ENCODE measurements around the gene PPP4R3C.
"Not testable (repeated sequence)": the region's sequence is repeated elsewhere in the genome, so short reads cannot be mapped to it uniquely, and the experiment has no call there.

PPP4R3C gene

GRCh38 chrX:27463187-27463586 lies at the start of gene PPP4R3C:
PPP4R3C (minus strand) TSS chrX:27463341; CDS start chrX:27463296, 45 bp downstream.
- DNase-seq: no peak

- no peak for DNase-seq
Measured at GRCh38 chrX:27491397-27491796, 28.3 kb upstream of the PPP4R3C start.

- DNase-seq: no peak
Measured at GRCh38 chrX:27466051-27466450, 2.9 kb upstream of the PPP4R3C start.

GRCh38 chrX:27465036-27465435 lies 1.9 kb upstream of the PPP4R3C start:
- DNase-seq: no peak

GRCh38 chrX:27459129-27459528 lies 4.0 kb downstream of the PPP4R3C start:
- DNase-seq: not testable (repeated sequence)

GRCh38 chrX:27458544-27458943 lies 4.6 kb downstream of the PPP4R3C start:
- not testable (repeated sequence) for DNase-seq

- DNase-seq: no peak
Measured at GRCh38 chrX:27451324-27451723, 11.8 kb downstream of the PPP4R3C start.

GRCh38 chrX:27446423-27446822 lies 16.7 kb downstream of the PPP4R3C start:
- DNase-seq: no peak

GRCh38 chrX:27445438-27445837 lies 17.7 kb downstream of the PPP4R3C start:
- no peak for DNase-seq

GRCh38 chrX:27444093-27444908 lies 18.8 kb downstream of the PPP4R3C start:
- DNase-seq: no peak

- DNase-seq: not testable (repeated sequence)
Measured at GRCh38 chrX:27442392-27442791, 20.7 kb downstream of the PPP4R3C start.

GRCh38 chrX:27439771-27440170 lies 23.4 kb downstream of the PPP4R3C start:
- no peak for DNase-seq

GRCh38 chrX:27438937-27439336 lies 24.2 kb downstream of the PPP4R3C start:
- DNase-seq: no peak

GRCh38 chrX:27435031-27435430 lies 28.1 kb downstream of the PPP4R3C start:
- no peak for DNase-seq

Measured in activated CD4-positive, alpha-beta T cell treated with anti-CD3 and anti-CD28 coated beads, Interleukin-2, amount 50 U/mL, for 48 hours (primary cell).